GM19467 (cell line): ENCODE measurements around the gene NPAS2.

ENCODE experiments used
- ATAC-seq: cut with Tn5 transposase; IDR thresholded peaks from one replicate; pipeline ENCODE4 v1.9.1; 2021; ENCODE audit warnings: mild to moderate bottlenecking, moderate library complexity; ENCODE audit not compliant: unreplicated experiment

Gene NPAS2

DNA sequence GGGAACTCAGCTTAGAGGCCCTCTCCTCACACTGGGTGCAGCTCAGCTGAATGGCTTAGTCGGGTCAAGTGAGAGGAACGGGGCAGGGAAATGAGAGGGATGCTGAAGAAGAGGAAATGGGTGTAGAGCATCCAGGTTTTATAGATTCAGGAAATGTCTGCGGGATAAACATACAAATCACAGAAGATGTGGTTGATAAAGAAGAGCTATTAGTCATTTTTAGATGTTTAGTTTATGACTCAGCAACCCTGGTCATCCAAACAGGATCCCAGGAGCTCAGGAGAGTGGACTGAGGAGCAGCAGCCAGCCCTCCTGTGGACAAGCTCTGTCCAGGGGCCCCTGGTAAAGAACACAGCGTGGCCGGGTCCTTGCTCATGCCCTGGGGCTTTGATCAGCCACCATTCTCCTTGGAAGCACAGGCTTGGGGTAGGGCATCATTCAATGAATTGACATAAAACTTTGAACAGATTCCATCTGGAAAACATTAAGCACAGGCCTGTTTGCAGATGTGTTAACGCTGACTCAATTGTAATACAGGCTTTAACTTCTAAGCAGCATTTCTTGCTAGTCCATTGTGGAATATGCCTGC lies 83.0 kb downstream of the NPAS2 start:
- no peak for ATAC-seq

DNA sequence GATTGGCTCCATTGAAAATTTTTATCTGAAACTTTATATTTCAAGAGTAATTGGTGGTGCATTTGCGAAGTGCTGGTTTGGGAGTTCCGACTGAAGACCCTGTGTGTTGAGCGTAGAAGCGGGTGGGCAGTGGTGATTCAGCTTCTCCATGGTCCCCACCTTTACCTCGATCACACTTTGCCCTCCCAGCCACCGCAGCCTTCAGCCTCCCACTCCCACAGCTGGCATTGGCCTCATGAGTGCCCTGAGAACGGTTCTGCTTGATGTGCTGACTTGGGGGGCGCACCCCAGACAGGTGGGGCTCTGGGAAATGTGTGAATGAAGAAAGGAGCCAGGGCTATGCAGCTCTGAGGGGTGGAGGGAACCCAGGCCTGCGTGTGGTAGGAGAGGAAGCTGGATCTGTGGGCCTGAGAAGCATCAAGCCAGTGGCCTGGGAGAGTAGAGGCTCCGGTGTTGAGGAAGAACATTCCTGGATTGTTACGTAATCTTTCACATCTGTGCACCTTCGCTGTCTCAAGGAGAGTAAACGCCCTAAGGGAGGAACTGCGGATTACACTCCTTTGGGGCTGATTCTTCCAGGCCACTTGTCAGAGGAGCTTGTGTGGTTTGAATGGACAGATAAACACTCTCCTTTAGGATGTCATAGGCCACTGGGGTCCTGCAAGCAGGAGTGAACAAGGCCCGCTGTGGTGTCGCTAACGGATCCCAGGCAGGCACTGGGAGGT lies 83.8 kb downstream of the NPAS2 start:
- ATAC-seq: no peak

DNA sequence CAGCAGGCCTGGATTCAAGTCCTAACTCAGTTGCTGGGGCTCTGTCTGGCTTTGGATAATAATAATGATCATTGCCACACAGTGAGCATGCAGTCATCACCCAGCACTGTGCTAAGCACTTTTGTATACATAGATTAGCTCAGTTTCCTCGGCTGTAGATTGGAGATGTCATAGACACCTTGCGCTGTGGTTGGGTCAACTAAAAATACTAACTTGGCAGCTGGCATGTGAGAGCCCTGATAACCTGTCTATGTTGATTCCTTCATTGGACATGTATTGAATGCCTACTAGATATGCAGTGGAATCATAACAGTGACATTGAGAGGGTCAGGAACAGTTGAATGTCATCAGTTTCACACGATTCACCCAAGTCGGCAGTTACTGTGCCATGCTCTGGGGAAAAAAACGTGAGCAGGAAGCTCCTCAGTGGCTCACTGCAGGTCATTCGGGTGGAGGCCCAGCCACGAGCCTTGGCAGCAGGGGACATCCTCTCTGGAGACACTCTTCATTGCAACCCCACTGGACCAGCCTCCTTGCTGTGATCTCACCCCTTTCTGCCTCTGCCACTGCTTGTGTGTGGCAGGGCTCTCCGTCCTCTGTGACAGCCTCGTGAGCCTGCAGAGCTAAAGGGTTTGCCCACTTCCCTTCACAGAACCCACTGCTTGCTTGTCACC lies 85.3 kb downstream of the NPAS2 start:
- no peak for ATAC-seq

DNA sequence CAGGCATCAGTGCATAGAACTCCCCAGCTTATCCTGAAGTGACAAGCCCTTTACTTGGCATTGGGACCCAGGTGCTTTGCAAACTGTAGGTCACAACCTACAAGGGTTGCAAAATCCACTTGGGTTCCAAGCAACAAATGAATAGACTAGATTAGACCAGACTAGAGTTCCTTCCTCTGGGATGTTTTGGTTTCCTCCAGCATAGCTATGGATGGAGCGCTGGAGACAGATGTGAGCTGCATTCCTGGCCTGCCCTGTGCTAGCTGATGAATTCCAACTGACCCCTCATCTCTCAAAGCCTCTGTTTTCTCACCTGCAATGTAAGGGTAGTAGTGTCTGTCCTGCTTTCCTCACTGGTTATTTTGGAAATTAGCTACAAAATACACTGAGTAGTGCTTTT lies 86.2 kb downstream of the NPAS2 start:
- ATAC-seq: no peak

DNA sequence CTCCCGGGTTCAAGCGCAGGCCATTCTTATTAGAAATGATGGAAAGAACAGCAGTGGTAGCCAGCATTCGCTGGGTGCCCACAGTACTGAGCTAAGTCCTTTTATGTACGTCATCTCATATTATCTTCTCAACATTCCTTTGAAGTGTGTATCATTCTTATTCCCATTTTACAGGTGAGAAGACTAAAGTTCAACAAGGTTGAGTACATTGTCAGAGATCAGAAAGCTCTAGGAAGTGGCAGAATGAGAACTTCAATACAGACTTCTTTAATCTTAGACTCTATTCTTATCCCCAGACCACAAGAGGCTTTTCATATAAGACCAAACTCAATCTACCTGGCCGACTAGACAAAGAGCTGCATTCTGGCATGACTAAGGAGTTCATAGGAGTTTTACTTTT lies 86.7 kb downstream of the NPAS2 start:
- no peak for ATAC-seq

DNA sequence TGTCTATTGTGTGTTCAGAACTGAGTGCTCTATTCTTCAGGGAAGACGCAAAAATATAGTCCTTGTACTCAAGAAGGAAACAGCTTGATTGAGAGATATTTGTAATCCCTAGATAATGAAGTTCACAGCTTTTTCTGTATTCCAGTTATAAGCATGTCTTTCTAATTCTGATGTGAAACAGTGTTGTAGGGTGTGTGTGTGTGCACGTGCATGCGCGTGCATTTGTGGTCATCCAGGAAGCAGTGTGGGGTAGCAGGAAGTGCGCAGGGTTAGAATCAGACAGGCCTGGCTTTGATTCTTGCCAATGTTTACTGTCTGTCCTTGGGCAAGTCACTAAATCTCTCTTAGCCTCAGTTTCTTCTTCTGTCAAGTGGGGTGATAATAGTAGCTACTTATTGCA lies 87.9 kb downstream of the NPAS2 start:
- ATAC-seq: no peak

DNA sequence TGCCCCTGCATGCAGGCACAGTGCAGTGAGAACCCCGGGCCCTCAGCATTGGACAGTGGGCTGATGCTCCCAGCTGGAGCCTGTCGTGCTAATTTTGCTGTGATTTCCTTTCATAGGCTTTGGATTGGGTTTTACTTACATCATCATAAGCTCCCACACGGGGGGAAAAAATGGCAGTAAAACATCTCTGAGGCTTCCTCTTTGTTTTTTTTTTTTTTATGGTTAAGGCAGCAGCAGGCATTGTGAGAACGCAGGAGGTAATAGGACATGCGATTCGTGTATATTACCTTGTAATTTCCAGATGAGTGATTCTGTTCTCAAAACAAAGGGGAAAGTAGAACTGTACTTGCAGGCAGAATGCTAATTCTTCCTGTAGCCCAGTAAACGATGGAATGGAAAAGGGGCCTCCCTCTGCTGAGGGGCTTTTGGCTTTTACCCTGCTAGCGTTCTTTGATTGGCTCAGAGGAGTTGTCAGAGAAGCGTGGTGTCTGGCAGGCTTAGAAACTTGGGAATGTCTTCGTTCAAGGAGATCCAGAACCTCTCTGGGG lies 89.7 kb downstream of the NPAS2 start:
- ATAC-seq: no peak

DNA sequence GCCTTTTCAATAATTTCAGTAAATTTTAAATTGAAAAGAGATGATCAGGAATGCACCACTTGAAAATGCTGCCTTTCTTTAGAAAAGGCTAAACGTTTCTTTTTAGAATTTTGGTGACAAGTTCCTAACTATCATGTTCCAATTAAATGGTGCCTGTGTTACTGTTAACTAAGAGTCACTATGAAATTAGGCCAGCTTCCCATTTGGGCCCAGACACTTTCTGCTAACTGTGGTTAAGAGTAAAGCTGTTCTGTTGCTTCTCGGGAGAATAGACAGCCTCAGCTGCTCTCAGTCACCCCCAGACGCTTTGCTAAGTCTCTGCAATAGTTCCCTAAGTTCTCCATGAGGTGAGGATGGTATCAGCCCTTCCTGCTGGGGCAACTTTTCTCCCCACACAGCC lies 90.2 kb downstream of the NPAS2 start:
- ATAC-seq: no peak

DNA sequence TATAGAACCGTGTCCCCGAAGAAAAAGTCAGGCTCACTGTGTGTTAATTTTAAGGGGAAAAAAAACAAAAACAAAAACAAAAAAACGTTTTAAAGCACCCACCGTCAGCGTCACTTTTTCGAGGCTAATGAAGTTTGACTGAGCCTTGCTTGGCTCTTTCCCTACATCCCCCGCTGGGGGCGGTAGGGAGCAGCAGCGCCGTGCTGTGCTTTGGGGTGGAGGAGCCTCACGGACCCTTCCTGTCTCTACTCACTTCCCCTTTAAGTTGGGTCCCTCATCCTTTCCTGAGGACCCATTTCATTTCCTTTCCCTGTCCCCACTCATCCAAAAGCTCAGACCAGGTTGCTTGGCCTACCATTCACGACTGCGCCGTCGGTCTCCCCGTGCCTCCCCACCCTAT lies 99.4 kb downstream of the NPAS2 start:
- ATAC-seq: no peak

DNA sequence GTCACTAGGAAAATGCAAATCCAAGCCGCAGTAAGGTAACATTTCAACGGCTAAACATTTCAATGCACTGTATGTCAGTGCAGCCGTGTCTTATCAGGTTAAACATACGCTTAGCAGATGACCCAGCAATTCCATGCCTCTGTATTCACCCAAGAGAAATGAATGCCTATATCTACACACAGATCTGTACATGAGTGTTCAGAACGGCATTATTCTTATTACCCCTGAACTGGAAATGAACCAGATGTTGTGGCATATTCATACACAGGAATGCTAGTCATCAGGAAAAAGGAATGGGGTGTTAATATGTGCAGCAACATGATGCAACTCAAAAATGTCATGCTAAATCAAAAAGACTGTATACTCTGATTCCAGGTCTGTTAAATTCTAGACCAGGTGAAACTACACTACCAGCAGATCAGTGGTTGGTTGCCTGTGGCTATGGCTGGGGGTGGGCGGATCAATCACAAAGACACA lies 101.8 kb downstream of the NPAS2 start:
- ATAC-seq: no peak

DNA sequence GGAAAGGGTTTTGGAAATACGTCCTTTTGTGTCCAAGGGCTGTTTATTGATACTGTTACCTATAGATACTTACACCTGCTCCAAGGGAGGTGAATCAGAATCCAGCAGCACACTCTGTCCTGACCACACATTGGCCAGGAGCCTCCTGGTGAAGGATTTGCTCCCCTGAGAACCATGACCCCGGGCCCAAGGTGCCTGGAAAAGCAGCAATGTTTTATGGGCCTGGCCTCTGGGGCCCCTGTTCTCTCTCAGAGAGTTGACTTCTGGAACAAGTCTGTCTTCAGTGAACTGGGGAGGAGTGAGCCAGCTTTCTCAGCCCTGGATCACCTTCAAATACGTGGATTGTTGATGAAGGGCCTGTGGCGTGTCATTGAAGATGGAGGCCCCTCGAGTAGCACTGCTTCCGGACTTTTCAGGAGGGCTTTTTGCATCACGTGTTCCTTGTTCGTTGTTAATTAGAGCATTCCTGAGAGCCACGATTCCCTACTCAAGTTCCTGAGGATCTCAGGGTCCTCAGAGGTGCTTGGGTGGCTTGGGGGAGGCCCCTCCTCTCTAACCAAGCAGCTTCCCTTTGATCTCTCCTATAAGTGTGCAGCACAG lies 103.6 kb downstream of the NPAS2 start:
- no peak for ATAC-seq

DNA sequence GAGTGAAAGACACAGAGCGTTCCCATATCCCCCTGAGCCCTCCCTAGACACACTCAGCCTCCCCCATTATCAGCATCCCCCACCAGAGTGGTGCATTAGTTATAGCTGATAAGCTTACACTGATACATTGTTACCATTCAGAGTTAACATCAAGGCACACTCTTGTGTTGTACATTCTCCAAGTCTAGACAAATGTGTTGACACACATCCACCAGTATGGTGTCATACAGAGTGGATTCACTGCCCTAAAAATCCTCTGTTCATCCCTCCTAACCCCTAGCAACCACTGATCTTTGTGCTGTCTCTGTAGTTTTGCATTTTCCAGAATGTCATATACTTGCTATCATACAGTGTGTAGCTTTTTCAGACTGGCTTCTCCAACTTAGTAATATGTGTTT lies 104.2 kb downstream of the NPAS2 start:
- ATAC-seq: no peak

DNA sequence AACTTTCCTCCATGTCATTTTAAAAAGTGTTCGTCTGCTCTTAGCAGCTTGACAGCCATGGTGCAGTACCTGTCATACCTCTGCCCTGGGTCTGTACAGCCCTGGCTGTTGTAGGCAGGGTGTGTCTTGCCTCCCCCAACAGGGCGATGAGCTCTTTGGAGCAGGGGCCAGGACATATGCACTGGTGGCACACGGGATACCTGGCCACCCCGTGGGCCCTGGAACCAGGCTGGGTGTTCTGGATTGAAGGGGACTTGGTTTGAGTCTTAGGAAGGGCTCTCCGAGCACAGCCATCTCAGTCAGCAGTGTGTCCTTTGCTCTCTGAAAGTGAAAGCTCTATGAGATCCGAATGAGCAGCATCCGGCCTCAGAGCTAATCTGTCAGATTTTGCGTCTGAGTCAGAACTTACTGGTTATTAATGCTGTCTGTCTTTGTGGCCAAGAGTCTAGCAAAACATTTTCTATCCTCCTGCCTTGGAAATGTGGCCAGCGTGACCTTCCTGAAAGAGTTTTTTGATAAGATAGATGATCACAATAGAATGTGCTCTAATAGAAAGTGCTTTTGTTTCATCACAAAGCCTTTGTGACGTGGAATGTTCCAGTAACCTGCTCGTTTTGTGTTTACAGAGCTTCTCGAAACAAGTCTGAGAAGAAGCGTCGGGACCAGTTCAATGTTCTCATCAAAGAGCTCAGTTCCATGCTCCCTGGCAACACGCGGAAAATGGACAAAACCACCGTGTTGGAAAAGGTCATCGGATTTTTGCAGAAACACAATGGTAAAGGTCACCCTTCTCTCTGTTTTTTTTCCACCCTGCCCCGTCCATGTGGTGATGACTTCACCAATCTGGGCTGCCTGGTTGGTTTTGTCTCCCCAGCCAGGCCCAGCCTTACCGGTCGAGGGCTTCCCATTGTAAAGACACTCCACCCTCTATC lies 104.8 kb downstream of the NPAS2 start:
- peak; percentile 65 for ATAC-seq

DNA sequence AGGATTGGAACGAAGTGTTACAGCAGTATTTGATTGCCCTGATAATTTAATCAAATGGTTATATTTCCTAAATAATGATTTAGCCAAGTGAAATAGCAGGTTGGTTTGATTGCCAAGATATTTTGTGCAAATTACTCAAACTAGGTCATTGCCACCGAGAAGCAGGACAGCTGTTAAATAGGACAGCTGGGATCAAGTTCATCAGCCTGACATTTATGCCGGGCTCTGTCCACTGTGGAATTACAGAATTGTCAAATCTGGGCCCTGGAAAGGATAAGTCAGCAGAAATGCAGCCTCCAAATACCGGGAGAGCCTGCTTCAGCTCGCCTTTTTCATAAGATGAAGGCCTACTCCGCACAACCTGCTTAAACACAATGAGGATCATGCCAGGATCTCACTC lies 108.3 kb downstream of the NPAS2 start:
- ATAC-seq: no peak

DNA sequence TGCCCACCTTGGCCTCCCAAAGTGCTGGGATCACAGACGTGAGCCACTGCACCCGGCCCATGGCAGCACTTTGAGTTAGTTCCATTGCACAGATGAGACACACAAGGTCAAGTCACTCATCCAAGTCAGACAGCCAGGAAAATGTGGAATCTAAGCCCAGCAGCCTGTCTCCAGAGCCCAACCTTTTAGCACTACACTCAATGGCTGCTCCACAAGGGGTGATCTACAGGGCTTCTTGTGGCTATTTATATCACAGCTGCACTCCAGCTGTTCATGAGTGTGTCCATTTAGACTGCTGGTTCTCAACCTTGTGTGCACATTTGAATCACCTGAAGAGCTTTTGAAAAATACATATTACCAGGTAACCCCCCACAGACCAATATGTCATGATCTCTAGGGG lies 109.2 kb downstream of the NPAS2 start:
- ATAC-seq: no peak

DNA sequence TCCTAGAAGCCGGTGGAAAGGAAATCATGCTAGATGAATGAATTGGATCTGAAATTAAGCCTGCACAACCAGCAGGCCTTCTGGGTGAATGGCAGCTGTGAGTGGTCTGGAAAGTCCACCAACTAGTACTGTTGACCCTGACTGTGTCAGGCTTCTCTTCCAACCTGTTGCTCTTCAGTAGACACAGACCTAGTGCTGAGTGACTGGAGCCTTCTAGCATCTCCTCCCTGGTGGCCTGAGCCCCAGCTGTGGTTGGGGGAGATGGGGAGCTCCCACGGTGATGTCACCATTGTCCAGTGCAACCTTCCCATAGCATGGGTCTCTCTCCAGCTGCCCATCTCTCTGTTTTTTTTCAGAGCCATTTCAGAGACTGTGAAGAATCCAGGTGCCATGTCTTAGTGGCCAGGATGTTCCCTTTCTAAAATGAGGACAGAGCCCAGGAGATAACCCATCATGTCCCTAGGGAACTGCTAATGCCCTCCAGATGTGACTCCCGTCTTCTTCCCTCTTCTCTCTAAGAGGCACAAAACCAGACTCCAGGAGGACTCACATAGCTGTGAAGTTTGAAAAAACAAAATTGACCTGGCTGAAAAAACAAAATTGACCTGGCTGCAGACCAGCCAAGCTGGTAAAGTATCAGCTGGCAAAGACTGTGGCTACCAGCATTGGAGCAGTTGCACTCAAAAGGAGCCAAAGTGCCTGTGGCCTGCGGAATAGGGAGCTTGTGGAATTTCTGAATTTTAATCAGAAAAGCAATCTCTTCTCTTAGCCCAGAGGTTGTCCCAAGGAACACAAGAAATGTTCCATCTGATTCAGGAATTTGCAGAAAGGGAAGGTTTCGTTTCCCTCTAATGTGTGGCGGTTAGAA lies 114.8 kb downstream of the NPAS2 start:
- ATAC-seq: no peak

DNA sequence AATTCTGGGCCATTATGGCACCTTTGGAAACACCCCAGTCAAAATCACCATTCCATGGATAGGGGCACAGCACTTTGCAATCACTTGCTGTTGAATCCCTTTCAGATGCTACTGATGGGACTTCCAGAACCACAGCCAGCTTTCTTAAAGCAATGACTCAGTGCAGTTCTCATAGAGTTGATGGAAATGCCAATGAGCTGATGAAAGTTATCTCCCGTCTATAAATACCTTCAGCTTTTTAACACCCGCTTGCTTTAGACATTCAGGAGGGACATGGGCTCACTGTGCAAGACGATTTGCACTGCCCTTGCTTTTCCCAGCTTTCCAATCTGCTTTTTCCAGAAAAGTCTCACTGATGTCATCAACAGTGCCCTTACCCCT lies 115.4 kb downstream of the NPAS2 start:
- ATAC-seq: no peak

DNA sequence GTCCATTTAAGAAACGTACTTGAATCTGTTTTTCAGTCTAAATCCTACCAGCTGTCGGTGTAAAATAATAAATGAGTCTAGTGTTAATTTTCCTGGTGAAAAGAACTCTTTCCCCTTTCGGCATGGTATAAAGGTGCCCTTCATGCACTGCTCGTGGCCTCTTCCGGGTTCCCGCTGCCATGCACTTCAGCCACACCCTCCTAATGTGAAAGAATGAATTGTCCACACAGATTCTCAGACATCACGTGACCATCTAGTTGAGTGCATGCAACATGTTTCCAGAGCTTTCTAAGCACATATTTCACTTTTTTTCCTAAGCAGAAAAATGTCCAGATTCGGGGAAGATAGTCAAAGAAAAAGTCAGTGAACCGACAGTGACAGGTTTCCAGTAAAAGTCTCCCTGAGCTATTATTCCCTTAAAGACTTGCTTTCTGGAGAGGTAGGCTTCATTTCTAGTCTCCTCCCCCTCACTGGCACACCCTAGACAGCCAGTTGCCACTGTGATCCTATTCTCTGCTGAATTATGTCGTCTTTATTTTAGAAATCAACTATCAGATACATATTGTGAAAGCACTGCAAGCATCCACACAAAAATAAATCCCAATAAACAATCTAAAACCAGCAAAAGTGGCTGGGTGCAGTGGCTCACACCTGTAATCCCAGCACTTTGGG lies 116.3 kb downstream of the NPAS2 start:
- ATAC-seq: no peak

DNA sequence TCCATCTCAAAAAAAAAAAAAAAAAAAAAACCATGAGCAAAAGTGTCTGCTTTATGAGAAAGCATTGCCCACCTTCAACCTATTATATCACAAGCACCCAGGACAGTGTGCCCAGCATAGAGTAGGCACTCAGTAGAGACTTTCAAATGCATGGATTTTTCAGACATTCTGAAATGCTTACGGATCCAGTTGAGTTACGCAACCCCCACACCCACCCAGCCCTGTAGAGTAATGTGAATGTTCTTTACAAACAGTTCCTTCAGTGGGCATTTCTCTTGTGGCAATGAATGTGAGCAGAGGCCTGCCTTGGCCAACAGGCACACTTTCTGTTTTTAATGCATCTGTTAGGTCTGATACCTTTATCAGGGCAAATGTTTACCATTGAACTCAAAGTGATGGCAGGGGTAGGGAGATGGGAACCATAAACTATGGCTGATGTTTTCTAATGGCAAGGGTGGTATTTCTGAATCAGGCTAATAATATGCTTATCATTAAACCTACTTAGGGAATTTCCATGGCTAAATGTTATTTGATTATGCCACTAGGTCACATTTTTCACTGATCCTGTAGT lies 117.1 kb downstream of the NPAS2 start:
- no peak for ATAC-seq
